HepG2 (cell line): ENCODE results near the gene TTC31. TPM values are rescaled to one million over a fixed set of nuclear protein-coding genes. Genes with fewer than 3 reads are reported as not detected.
A peak's percentile ranks its signal among the peaks of the same experiment; 100 is the strongest.

ENCODE experiments used
- ARNT2 ChIP-seq: sonication (generic); formaldehyde crosslinking; IDR thresholded peaks from 2 replicates; pipeline ENCODE4 v1.8.0; 2022; ENCODE audit warnings: mild to moderate bottlenecking, low read depth, missing genetic modification reagents, moderate library complexity
- ATF6 ChIP-seq: sonication (generic); formaldehyde crosslinking; conservative IDR thresholded peaks from 2 replicates; pipeline ENCODE4 v1.4.0; 2020; ENCODE audit warnings: missing genetic modification reagents
- BORCS8-MEF2B ChIP-seq: sonication (generic); formaldehyde crosslinking; IDR thresholded peaks from 2 replicates; pipeline ENCODE4 v1.8.0; 2022; ENCODE audit warnings: mild to moderate bottlenecking, missing genetic modification reagents
- DRAP1 ChIP-seq: IDR thresholded peaks from 2 replicates; pipeline ENCODE4 v1.6.1; 2016; ENCODE audit warnings: missing genetic modification reagents, missing compliant biosample characterization
- HNRNPLL ChIP-seq: fragments of 200-400 bp; formaldehyde crosslinking; IDR thresholded peaks from 2 replicates; pipeline ENCODE4 v1.6.1; 2017; ENCODE audit warnings: mild to moderate bottlenecking, low read depth, low read length; ENCODE audit not compliant: poor library complexity, severe bottlenecking
- IRF1 ChIP-seq: sonication (generic); formaldehyde crosslinking; IDR thresholded peaks from 2 replicates; pipeline ENCODE4 v1.4.0; 2020; ENCODE audit warnings: low read depth, mild to moderate bottlenecking, missing genetic modification reagents
- PRMT3 ChIP-seq: sonication (generic); formaldehyde crosslinking; IDR thresholded peaks from 2 replicates; pipeline ENCODE4 v1.8.1; 2022; ENCODE audit warnings: low read depth, mild to moderate bottlenecking, moderate library complexity, missing genetic modification reagents, borderline replicate concordance
- PRPF4 ChIP-seq: fragments of 200-400 bp; formaldehyde crosslinking; IDR thresholded peaks from 2 replicates; pipeline ENCODE4 v1.6.1; 2016; ENCODE audit warnings: low read length, low read depth; ENCODE audit not compliant: poor library complexity, severe bottlenecking
- RARA ChIP-seq: IDR thresholded peaks from 2 replicates; pipeline ENCODE4 v1.6.1; 2016; ENCODE audit warnings: missing genetic modification reagents, missing compliant biosample characterization
- STAT6 ChIP-seq: sonication (generic); formaldehyde crosslinking; IDR thresholded peaks from 2 replicates; pipeline ENCODE4 v1.4.0; 2020; ENCODE audit warnings: missing genetic modification reagents, mild to moderate bottlenecking, borderline replicate concordance
- TCF12 ChIP-seq, 2 experiments: fragments of 450-650 bp in 1 of 2; sonication (generic) in 1 of 2; formaldehyde crosslinking in 1 of 2; IDR thresholded peaks; 2 replicates each; pipeline versions ENCODE4 v1.6.1 to v1.8.0; 2017 to 2022; ENCODE audit warnings: antibody characterized with exemption in 1 of 2, mild to moderate bottlenecking in 1 of 2, missing genetic modification reagents in 1 of 2, moderate library complexity in 1 of 2
- TFE3 ChIP-seq: IDR thresholded peaks from 2 replicates; pipeline ENCODE4 v1.6.1; 2016
- ZFX ChIP-seq: sonication (generic); formaldehyde crosslinking; IDR thresholded peaks from 2 replicates; pipeline ENCODE4 v1.4.0; 2020; ENCODE audit warnings: mild to moderate bottlenecking, low read depth, missing genetic modification reagents, moderate library complexity
- ZNF562 ChIP-seq: sonication (generic); formaldehyde crosslinking; IDR thresholded peaks from 2 replicates; pipeline ENCODE4 v1.8.0; 2022; ENCODE audit warnings: missing genetic modification reagents, borderline replicate concordance
- ZNF792 ChIP-seq: IDR thresholded peaks from 2 replicates; pipeline ENCODE4 v1.6.1; 2016
- ZSCAN12 ChIP-seq: sonication (generic); formaldehyde crosslinking; IDR thresholded peaks from 2 replicates; pipeline ENCODE4 v1.9.0; 2021; ENCODE audit warnings: mild to moderate bottlenecking, missing genetic modification reagents
- ZXDC ChIP-seq: sonication (generic); formaldehyde crosslinking; IDR thresholded peaks from 2 replicates; pipeline ENCODE4 v1.5.0; 2020; ENCODE audit warnings: mild to moderate bottlenecking, missing genetic modification reagents
- polyA plus RNA-seq, 8 experiments: library from polyadenylated mRNA; depleted of rRNA in 3 of 8; stranded (reverse) in 7 of 8; unstranded in 1 of 8; fragments of >200 nt; fragmentation: Illumina TruSeq in 4 of 8; extraction: Trizol in 4 of 8; gene quantifications; 2 replicates each; pipeline versions ENCODE4 v1.2.1 to v1.2.3, GENCODE V29; 2011 to 2016; ENCODE audit warnings: low read depth in 4 of 8, missing spikeins in 1 of 8, mixed read lengths in 1 of 8; ENCODE audit not compliant: insufficient read depth in 1 of 8
- total RNA-seq, 5 experiments: library from RNA; depleted of rRNA; stranded (reverse); fragments of >200 nt; fragmentation: Illumina TruSeq; extraction: Trizol; gene quantifications; 2 replicates each; pipeline ENCODE4 v1.2.3, GENCODE V29; 2016; ENCODE audit warnings: low read depth in 1 of 5

Gene TTC31
- total and polyA plus RNA-seq, 2 of the 13 experiments (the other 11 are each of a cell fraction or from before 2014, with no cell fraction given): 28.3 to 39.5 TPM

- TF ChIP-seq STAT6 (no peak), ZNF562 (CRISPR knock-in tag) (no peak), ZXDC (CRISPR knock-in tag) (0 out of 2 replicates have a peak, but pooled peaks have one; percentile 46), ZFX (CRISPR knock-in tag) (no peak; the same call in 1 of the 2 replicates), TCF12 (IDR thresholded peaks at IDR 0.05) (no peak), TCF12 (CRISPR knock-in tag; IDR thresholded peaks at IDR 0.05) (peak; percentile 22; the same call in 1 of the 2 replicates), RARA (CRISPR knock-in tag) (peak; percentile 74; the same call in 1 of the 2 replicates), IRF1 (CRISPR knock-in tag) (no peak), ATF6 (CRISPR knock-in tag) (no peak), PRMT3 (CRISPR knock-in tag) (no peak), ARNT2 (0 out of 2 replicates have a peak, but pooled peaks have one; percentile 11), DRAP1 (CRISPR knock-in tag) (no peak), HNRNPLL (no peak), ZSCAN12 (CRISPR knock-in tag) (no peak), TFE3 (CRISPR knock-in tag) (0 out of 2 replicates have a peak, but pooled peaks have one; percentile 21), BORCS8-MEF2B (peak; percentile 21; the same call in 1 of the 2 replicates), PRPF4 (no peak), ZNF792 (CRISPR knock-in tag) (no peak)
Observed at GRCh38 chr2:74496997-74497776, 14.3 kb downstream of the TTC31 start (continued).
